Mucosa of stomach (tissue), 1 donor: ENCODE measurements around the gene PEAR1.

Experiments used
- H3K27me3 ChIP-seq: one replicate; pipeline ENCODE4 v1.7.0; 2013; ENCODE audit warnings: mild to moderate bottlenecking, low read length; ENCODE audit not compliant: control insufficient read depth, insufficient read depth
- H3K36me3 ChIP-seq: one replicate; pipeline ENCODE4 v1.7.0; 2013; ENCODE audit warnings: low read length; ENCODE audit not compliant: control insufficient read depth, insufficient read depth
- H3K4me1 ChIP-seq: one replicate; pipeline ENCODE4 v1.7.0; 2013; ENCODE audit warnings: mild to moderate bottlenecking, low read length; ENCODE audit not compliant: control insufficient read depth, insufficient read depth
- H3K4me3 ChIP-seq: one replicate; pipeline ENCODE4 v1.7.0; 2013; ENCODE audit warnings: low read length
- H3K9ac ChIP-seq: one replicate; pipeline ENCODE4 v1.7.0; 2013; ENCODE audit warnings: mild to moderate bottlenecking, low read length, moderate library complexity
- H3K9me3 ChIP-seq: one replicate; pipeline ENCODE4 v1.7.0; 2013; ENCODE audit warnings: mild to moderate bottlenecking, low read length, moderate library complexity; ENCODE audit not compliant: control insufficient read depth
- donor health status: Pancreatic carcinoma.

PEAR1 gene

GRCh38 chr1:156906206-156906906 is 12.8 kb downstream of the PEAR1 start:
- no peak overlapping the region for H3K9ac ChIP-seq
- peaks cover 12% of the 10 kb centered on the region for H3K4me1 ChIP-seq
- H3K36me3 ChIP-seq = no peaks in the 10 kb centered on the region
- H3K9me3 ChIP-seq = no peaks in the 10 kb centered on the region
- peaks cover 26% of the 10 kb centered on the region for H3K27me3 ChIP-seq
- H3K4me3 ChIP-seq = no peak overlapping the region

GRCh38 chr1:156908541-156908940 is 15.0 kb downstream of the PEAR1 start:
- peaks cover 12% of the 10 kb centered on the region for H3K4me1 ChIP-seq
- H3K9me3 ChIP-seq = no peaks in the 10 kb centered on the region
- peaks cover 26% of the 10 kb centered on the region for H3K27me3 ChIP-seq
- H3K9ac ChIP-seq = no peak overlapping the region
- H3K4me3 ChIP-seq = no peak overlapping the region
- H3K36me3 ChIP-seq = no peaks in the 10 kb centered on the region

- H3K4me1 ChIP-seq = peaks cover 12% of the 10 kb centered on the region
- H3K36me3 ChIP-seq = no peaks in the 10 kb centered on the region
- no peak overlapping the region for H3K9ac ChIP-seq
- H3K4me3 ChIP-seq = no peak overlapping the region
- peaks cover 26% of the 10 kb centered on the region for H3K27me3 ChIP-seq
- no peaks in the 10 kb centered on the region for H3K9me3 ChIP-seq
Observed at GRCh38 chr1:156908955-156909354, 15.4 kb downstream of the PEAR1 start.

GRCh38 chr1:156909671-156910070 is 16.2 kb downstream of the PEAR1 start:
- Histone ChIP-seq H3K27me3 (peaks cover 26% of the 10 kb centered on the region), H3K9ac (no peak overlapping the region), H3K4me1 (peaks cover 12% of the 10 kb centered on the region), H3K4me3 (no peak overlapping the region), H3K36me3 (no peaks in the 10 kb centered on the region), H3K9me3 (no peaks in the 10 kb centered on the region)

DNA sequence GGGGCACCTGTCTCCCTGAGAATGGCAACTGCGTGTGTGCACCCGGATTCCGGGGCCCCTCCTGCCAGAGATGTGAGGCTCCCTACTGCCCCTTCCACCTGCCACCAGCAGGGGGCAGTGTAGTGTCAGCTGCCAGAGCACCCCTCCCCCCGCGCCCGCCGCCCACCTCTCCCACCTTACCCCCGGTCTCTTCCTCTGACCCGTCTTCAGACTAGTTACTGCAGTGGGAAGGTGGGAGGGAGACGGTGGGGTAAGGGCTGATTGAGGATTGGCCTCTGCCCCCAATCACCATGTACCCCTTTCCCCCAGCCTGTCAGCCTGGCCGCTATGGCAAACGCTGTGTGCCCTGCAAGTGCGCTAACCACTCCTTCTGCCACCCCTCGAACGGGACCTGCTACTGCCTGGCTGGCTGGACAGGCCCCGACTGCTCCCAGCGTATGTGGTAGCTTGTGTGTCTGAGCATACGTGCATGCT is 16.8 kb downstream of the PEAR1 start:
- Histone ChIP-seq H3K27me3 (peaks cover 26% of the 10 kb centered on the region), H3K36me3 (no peaks in the 10 kb centered on the region), H3K4me3 (no peak overlapping the region), H3K4me1 (peaks cover 12% of the 10 kb centered on the region), H3K9ac (no peak overlapping the region), H3K9me3 (no peaks in the 10 kb centered on the region)

- H3K4me1 ChIP-seq = peaks cover 12% of the 10 kb centered on the region
- H3K9ac ChIP-seq = no peak overlapping the region
- peaks cover 23% of the 10 kb centered on the region for H3K27me3 ChIP-seq
- no peaks in the 10 kb centered on the region for H3K9me3 ChIP-seq
- no peak overlapping the region for H3K4me3 ChIP-seq
- H3K36me3 ChIP-seq = no peaks in the 10 kb centered on the region
Observed at GRCh38 chr1:156911577-156912298, 18.2 kb downstream of the PEAR1 start.

GRCh38 chr1:156912310-156912709 is 18.8 kb downstream of the PEAR1 start:
- Histone ChIP-seq H3K36me3 (no peaks in the 10 kb centered on the region), H3K27me3 (peaks cover 26% of the 10 kb centered on the region), H3K9me3 (no peaks in the 10 kb centered on the region)

DNA sequence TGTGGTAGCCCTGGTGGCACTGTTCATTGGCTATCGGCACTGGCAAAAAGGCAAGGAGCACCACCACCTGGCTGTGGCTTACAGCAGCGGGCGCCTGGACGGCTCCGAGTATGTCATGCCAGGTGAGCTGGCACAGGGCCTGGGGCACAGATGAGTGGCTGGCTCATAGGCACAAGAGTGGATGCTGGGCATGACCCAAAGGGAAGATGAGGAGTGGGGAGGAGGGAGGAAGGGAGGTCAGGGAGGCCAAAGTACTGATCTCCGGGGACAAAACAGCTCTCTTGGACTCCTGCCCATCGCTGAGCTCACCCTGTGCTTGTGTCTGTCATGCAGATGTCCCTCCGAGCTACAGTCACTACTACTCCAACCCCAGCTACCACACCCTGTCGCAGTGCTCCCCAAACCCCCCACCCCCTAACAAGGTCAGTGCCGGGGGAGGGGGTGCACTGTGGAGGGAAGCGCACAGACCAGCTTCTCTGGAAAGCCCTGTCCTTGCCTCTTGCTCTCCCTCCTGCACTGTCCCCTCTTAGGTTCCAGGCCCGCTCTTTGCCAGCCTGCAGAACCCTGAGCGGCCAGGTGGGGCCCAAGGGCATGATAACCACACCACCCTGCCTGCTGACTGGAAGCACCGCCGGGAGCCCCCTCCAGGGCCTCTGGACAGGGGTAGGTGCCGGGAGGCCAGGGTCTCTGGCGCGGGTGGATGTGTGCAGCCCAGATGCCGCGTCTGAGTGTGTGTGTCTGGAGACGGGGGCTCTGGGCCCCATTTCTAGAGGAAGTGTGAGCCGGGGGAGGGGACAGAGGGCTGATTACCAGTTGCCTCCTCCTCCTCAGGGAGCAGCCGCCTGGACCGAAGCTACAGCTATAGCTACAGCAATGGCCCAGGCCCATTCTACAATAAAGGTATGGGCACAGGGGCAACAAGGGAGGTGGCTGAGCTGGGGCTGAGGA is 19.6 kb downstream of the PEAR1 start:
- Histone ChIP-seq H3K4me1 (peaks cover 7% of the 10 kb centered on the region), H3K9me3 (no peaks in the 10 kb centered on the region), H3K9ac (no peak overlapping the region), H3K4me3 (no peak overlapping the region), H3K27me3 (peaks cover 25% of the 10 kb centered on the region), H3K36me3 (no peaks in the 10 kb centered on the region)

More at GRCh38 chr1:156912310-156912709, 18.8 kb downstream of the PEAR1 start:
- Histone ChIP-seq H3K9ac (no peak overlapping the region), H3K4me3 (no peak overlapping the region), H3K4me1 (peaks cover 12% of the 10 kb centered on the region)

DNA sequence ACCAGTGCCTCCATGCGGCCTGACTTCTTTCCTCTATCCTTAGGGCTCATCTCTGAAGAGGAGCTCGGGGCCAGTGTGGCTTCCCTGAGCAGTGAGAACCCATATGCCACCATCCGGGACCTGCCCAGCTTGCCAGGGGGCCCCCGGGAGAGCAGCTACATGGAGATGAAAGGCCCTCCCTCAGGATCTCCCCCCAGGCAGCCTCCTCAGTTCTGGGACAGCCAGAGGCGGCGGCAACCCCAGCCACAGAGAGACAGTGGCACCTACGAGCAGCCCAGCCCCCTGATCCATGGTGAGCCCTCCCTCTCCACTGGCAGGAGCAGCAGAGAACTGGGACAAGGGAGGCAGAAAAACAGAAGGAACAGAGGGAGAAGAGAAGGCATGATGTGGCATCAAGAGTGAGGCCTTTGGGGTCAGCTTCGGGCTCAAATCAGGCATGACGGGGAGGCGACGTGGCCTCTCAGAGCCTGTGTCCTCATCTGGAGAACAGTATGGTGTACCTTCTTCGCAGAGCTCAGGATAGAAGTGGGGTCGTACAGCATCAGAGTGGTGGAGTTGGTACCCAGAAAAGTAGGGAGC is 20.4 kb downstream of the PEAR1 start:
- no peak overlapping the region for H3K4me3 ChIP-seq
- H3K27me3 ChIP-seq = peaks cover 18% of the 10 kb centered on the region
- H3K4me1 ChIP-seq = no peaks in the 10 kb centered on the region
- no peak overlapping the region for H3K9ac ChIP-seq
- H3K9me3 ChIP-seq = no peaks in the 10 kb centered on the region
- no peaks in the 10 kb centered on the region for H3K36me3 ChIP-seq

DNA sequence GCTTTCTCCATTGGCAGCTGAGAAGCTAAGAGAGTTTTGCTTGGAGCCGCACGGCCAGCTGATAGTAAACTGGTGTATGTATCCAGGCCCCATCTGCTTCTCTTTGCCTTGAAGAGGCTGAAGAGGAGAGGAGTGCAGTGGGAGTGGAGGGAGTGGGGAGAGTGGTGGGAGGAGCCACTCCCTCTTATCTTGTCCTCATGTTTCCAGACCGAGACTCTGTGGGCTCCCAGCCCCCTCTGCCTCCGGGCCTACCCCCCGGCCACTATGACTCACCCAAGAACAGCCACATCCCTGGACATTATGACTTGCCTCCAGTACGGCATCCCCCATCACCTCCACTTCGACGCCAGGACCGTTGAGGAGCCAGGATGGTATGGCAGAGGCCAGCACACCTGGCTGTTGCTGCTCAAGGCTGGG is 20.9 kb downstream of the PEAR1 start:
- Histone ChIP-seq H3K9ac (no peak overlapping the region), H3K9me3 (no peaks in the 10 kb centered on the region), H3K4me3 (no peak overlapping the region), H3K27me3 (peaks cover 12% of the 10 kb centered on the region), H3K4me1 (no peaks in the 10 kb centered on the region), H3K36me3 (no peaks in the 10 kb centered on the region)

DNA sequence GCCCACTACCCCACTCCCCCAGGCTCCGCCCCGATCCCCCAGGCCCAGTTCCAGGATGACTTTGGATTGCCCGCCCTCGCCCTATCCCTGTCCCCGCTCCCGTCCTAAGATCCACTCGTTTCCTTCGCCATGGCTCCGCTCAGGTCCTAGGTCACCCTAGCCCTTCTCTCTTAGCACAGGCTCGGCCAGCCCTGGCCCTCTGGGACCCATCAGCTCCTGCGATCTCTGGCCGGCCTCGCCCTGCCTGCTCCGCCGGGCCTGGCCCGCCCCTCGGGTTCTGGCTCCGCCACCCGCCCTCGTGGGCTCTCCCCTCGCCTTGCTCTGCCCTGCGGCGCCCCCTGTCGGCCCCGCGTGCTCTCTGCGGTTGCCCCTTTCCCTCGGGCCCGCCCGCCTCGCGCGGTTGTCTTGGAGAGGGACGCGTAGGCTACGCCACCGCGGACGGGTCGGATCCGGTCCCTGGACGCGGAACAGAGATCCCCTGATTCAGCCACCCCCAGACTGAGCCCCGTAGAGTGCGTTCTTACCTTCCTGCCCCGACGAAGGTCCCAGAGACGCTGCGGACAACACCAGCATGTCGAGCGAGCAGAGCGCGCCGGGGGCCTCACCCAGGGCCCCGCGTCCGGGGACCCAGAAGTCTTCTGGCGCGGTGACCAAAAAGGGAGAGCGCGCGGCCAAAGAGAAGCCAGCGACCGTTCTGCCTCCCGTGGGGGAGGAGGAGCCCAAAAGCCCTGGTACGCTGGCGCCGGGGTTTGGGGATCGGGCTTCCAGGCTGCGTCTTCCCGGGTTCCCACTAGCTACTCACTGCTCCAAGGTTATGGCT is 26.9 kb downstream of the PEAR1 start, which contains the start of gene LRRC71:
TSS of gene LRRC71 (plus strand) at position 400 of the 820 bp plus-strand sequence. CDS start at position 572, 172 bp downstream.
- H3K9ac ChIP-seq = no peak within 1 kb of the TSS

More for the DNA sequence above, 26.9 kb downstream of the PEAR1 start, which contains the start of gene LRRC71:
- peaks cover 13% of the 10 kb centered on the region for H3K4me1 ChIP-seq
- no peaks in the 10 kb centered on the region for H3K9me3 ChIP-seq
- no peak within 1 kb of the TSS for H3K4me3 ChIP-seq
- peaks cover 64% of the 10 kb centered on the region for H3K27me3 ChIP-seq
- H3K36me3 ChIP-seq = no peaks in the 10 kb centered on the region
